Adipocyte (in vitro differentiated cells): Measurements from ENCODE around the gene PPP1R9B.
A peak's percentile ranks its signal among the peaks of the same experiment; 100 is the strongest.

Source experiments
- DNase-seq: peaks from one replicate; pipeline ENCODE4 v3.0.0-alpha.2; 2015; ENCODE audit warnings: low read depth
- H3K27me3 ChIP-seq: replicated peaks from 2 replicates; pipeline ENCODE4 v1.7.0; 2013; ENCODE audit warnings: mild to moderate bottlenecking, low read length, moderate library complexity; ENCODE audit not compliant: control insufficient read depth, insufficient read depth
- H3K36me3 ChIP-seq: 2 replicates; pipeline ENCODE4 v1.7.0; 2013; ENCODE audit warnings: low read length, mild to moderate bottlenecking, moderate library complexity; ENCODE audit not compliant: control insufficient read depth, insufficient read depth, severe bottlenecking
- H3K4me1 ChIP-seq: 2 replicates; pipeline ENCODE4 v1.7.0; 2013; ENCODE audit warnings: mild to moderate bottlenecking, low read length, moderate library complexity; ENCODE audit not compliant: control insufficient read depth, insufficient read depth
- H3K4me3 ChIP-seq: 2 replicates; pipeline ENCODE4 v1.7.0; 2013; ENCODE audit warnings: mild to moderate bottlenecking, low read length, moderate library complexity
- H3K9ac ChIP-seq: 2 replicates; pipeline ENCODE4 v1.7.0; 2013; ENCODE audit warnings: mild to moderate bottlenecking, low read length, moderate library complexity
- H3K9me3 ChIP-seq: 2 replicates; pipeline ENCODE4 v1.7.0; 2013; ENCODE audit warnings: mild to moderate bottlenecking, low read length, moderate library complexity; ENCODE audit not compliant: control insufficient read depth

PPP1R9B gene

DNA sequence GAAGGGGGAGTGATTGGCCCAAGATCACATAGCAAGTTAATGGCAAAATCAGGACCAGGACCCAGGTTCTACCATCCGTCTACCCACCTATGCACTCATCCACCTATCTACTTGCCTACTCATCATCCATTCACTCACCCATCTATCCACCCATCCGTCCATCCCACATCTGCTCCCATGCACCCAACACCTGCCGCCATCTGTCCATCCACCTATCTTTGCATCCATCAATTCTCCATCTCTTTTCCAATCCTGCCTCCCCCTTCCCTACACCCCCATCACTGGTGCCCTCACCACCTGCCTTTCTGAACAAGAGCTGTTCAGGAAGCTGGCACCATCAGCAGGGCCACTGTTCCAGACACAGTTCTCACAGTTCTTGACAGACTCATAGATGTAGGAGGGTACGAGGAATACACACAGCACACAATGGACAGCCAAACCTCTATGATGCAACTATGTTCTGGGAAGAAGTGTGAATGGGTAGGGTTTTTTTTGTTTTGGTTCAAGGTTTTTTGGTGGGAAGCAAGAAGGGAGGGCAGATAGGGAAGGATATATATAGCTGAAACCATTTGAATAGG, 25.0 kb downstream of the PPP1R9B start:
- Histone ChIP-seq H3K9me3 (no peaks in the 10 kb centered on the region), H3K36me3 (no peaks in the 10 kb centered on the region), H3K27me3 (peaks cover 4% of the 10 kb centered on the region), H3K4me3 (no peak overlapping the region), H3K9ac (no peak overlapping the region), H3K4me1 (peaks cover 7% of the 10 kb centered on the region)
- DNase-seq = no peak

- no peaks in the 10 kb centered on the region for H3K9me3 ChIP-seq
- H3K36me3 ChIP-seq = no peaks in the 10 kb centered on the region
- H3K4me1 ChIP-seq = peaks cover 5% of the 10 kb centered on the region
- no peak for DNase-seq
- H3K4me3 ChIP-seq = no peak overlapping the region
- peak overlapping the region; percentile 11 for H3K9ac ChIP-seq
- H3K27me3 ChIP-seq = peaks cover 7% of the 10 kb centered on the region
These were observed 26.7 kb downstream of the PPP1R9B start for GRCh38 chr17:50123649-50124349.

DNA sequence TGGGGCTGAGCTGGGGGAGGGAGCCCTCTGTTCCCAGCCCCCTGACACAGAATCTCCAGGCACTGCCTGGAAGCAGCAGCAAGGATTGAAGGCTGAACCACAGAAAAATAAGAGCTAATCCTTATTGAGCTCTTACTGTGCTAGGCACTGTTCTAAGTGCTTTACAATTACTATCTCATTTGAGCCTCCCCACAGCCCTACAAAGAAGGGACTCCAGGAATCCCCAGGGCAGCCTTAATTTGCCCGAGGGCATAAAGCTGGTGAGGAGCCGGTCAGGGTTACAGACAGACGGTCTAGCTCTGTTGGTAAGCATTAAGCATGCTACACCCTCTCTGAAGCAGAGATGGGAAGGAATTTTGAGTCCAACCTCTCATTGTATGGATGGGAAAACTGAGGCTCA, 27.5 kb downstream of the PPP1R9B start:
- Histone ChIP-seq H3K27me3 (peaks cover 6% of the 10 kb centered on the region), H3K4me3 (no peak overlapping the region), H3K36me3 (no peaks in the 10 kb centered on the region), H3K9me3 (no peaks in the 10 kb centered on the region), H3K9ac (no peak overlapping the region), H3K4me1 (peaks cover 3% of the 10 kb centered on the region)
- no peak for DNase-seq

DNA sequence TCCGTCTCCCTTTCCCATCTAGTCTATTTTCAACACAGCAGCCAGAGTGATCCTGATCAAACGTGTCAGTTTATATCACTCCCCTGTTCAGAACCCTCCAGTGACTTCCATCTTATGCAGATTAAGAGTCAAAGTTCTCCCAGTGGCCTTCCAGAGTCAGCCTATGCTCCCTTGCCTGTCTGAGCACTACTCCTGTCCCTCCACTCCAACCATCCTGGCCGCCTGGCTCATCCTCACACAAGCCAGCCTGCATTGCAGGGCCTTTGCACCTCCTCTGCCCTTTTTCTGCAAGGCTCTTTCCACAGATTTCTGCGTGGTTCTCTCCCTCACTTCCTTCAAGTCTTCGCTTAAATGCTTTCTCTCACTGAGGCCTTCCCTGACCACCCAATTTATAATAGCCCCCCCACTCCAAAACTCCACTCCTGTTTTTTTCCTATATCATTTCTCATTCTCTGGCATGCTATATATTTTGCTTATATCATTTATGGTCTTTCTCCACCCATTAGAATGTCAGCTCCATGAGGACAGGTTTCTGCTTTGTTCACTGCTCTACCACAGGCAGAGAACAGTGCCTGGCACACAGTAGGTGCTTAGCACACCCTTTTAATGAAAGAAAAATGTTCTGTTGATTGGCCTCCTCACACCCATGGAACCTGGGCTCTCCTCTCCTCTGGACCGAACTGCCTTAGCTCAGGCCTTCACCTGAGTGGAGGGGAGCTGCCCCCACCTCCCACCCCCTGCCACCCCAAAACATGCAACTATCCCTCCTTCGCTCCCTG, 29.8 kb downstream of the PPP1R9B start:
- peaks cover 9% of the 10 kb centered on the region for H3K4me1 ChIP-seq
- DNase-seq = no peak
- no peak overlapping the region for H3K9ac ChIP-seq
- peaks cover 6% of the 10 kb centered on the region for H3K27me3 ChIP-seq
- no peaks in the 10 kb centered on the region for H3K9me3 ChIP-seq
- H3K4me3 ChIP-seq = no peak overlapping the region
- H3K36me3 ChIP-seq = no peaks in the 10 kb centered on the region

DNA sequence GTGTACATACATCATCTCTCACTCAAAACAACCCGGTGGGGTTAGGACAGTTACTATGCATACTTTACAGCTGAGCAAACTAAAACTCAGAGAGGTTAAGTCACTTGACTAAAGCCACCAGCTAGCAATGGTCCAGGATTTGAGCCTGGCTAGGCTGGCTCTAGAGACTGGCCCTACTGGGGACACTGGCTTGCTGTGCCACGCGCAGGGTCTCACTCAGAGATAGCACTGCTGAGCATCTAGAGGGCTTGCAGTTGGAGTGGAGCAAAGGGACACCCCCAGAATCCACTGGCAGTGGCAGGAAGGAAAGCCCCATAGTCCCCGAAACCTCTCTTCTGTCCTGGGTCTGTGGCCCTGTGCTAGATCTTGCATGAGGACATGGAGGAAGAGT, 31.7 kb downstream of the PPP1R9B start:
- Histone ChIP-seq H3K4me1 (peaks cover 9% of the 10 kb centered on the region), H3K4me3 (no peak overlapping the region), H3K27me3 (peaks cover 6% of the 10 kb centered on the region), H3K9me3 (no peaks in the 10 kb centered on the region), H3K36me3 (no peaks in the 10 kb centered on the region), H3K9ac (no peak overlapping the region)
- DNase-seq = no peak

DNA sequence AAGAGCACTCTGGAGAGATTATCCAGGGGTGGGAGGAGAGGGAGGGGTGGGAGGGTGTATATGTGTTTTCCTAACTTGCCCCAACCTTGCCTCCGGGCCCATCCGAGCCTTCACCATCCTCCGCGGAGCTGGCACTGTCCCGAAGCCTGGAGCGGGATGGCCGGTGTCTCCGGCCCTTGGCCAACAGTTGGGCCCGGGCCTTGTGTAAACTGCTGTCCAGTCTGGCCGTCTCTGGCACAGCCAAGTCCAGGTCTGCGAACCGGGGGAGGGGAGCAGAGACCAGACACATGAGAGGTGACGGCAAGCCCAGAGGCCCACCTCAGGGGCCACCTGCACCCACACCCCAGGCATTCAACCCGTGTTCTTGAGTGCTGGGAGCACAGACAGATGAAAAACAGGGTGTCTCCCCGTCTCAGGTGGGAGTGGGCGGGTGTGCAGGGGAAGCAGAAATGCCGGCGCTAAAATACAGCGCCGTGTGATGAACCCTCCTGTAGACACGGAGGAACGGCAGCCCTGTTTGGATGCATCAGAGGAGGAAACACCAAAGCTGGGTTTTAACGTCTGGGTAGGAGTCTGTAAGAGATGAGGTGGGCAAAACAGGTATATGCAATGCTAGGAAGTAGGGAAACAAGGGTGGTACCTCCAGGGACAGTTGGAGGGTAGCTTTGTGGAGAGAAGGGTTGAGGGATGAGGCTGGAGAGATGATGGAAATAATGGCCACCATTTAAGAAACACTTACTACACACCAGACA, 32.2 kb downstream of the PPP1R9B start:
- Histone ChIP-seq H3K4me3 (no peak overlapping the region), H3K27me3 (peaks cover 6% of the 10 kb centered on the region), H3K36me3 (no peaks in the 10 kb centered on the region), H3K4me1 (peaks cover 9% of the 10 kb centered on the region), H3K9ac (no peak overlapping the region), H3K9me3 (no peaks in the 10 kb centered on the region)
- DNase-seq = no peak

DNA sequence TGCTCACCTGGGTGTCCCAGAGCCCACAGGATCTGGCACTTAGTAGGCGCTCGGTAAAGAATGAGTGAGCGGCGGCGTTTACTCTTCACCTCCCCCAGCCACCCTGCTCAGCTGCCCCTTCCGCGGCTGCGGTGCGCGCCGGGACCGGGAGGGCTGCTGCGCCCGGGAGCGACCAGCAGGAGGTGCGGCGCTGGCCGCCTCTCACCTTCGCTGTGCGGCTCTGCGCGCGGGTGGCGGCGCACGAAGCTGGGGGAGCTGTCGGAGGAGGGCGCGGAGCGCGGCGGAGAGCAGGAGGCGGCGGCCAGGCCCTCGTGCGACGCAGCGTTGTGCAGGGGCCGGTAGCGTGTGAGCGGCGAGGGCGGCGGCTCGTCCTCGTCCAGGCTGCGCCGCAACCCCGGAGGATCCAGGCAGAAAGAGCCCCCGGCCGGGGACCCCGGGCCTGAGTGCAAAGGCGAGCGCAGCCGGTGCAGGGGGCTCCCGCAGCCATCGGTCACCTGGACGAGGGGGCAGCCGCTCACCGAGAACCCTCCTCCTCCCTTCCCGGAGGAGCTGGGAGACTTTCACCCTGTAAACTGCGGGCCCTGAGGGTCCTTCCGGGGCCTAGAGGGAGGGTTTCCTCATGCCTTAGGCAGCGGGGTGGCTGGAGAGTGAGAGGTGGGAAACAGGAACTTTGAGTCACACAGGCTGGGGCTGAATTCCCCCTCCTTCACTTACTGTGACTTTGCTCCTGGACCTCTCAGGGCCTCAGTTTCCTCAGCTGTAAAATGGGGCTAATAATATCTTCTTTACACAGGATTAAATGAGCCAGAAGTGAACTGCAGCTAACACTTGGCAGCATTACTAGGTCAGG, 33.0 kb downstream of the PPP1R9B start:
- Histone ChIP-seq H3K36me3 (no peaks in the 10 kb centered on the region), H3K4me1 (peaks cover 14% of the 10 kb centered on the region), H3K9ac (peak overlapping the region; percentile 19), H3K4me3 (peak overlapping the region; percentile 58), H3K27me3 (peaks cover 6% of the 10 kb centered on the region), H3K9me3 (no peaks in the 10 kb centered on the region)
- peak; percentile 69 for DNase-seq

DNA sequence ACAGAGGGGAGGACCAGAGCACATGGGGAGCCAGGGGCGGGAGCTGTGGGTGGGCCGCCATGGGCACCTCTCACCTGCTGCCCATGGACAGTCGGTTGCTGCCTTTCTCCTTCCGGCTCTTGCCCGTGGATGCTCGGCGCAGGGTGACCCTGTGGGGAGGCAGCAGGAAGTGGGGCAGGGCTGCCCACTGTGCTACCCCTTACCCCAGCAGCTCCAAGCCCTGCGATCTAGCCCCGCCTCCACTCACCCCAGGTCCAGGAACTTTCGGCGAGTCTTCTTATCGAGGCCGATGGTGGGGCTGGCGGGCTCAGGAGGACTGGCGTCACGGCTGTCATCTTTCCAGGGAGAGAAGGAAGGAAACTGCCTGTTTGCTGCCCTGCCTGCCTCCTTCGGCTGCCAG, 34.7 kb downstream of the PPP1R9B start:
- Histone ChIP-seq H3K36me3 (no peaks in the 10 kb centered on the region), H3K27me3 (peaks cover 6% of the 10 kb centered on the region), H3K4me3 (no peak overlapping the region), H3K4me1 (peaks cover 27% of the 10 kb centered on the region), H3K9ac (no peak overlapping the region), H3K9me3 (no peaks in the 10 kb centered on the region)
- no peak for DNase-seq

DNA sequence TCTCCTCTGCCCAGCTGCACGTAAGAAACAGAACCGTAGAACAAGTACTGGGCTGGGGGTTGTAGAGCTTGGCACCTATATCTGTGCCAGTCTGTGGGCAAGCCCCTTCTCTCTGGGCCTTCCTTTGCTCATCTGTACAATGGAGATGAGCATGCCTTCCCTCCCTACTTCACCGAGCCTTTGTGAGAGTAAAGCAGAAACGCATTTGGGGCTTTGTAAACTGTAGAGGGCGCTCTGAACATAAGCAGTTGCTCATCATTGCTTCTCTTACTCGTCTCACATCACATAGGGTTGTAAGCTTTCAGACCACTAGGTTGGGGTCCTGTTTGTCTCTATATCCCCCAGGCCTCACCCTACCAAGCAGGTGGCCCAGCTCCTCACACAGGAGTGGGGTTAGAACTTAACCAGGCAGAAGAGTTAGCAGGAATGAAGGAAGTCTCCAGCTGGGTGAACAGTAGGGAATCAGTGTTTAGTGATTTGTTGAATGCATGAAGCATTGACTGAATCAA, 35.6 kb downstream of the PPP1R9B start:
- Histone ChIP-seq H3K4me1 (peaks cover 27% of the 10 kb centered on the region), H3K27me3 (peaks cover 4% of the 10 kb centered on the region), H3K36me3 (peaks cover 7% of the 10 kb centered on the region), H3K9ac (no peak overlapping the region), H3K9me3 (no peaks in the 10 kb centered on the region), H3K4me3 (no peak overlapping the region)
- DNase-seq = peak; percentile 75

DNA sequence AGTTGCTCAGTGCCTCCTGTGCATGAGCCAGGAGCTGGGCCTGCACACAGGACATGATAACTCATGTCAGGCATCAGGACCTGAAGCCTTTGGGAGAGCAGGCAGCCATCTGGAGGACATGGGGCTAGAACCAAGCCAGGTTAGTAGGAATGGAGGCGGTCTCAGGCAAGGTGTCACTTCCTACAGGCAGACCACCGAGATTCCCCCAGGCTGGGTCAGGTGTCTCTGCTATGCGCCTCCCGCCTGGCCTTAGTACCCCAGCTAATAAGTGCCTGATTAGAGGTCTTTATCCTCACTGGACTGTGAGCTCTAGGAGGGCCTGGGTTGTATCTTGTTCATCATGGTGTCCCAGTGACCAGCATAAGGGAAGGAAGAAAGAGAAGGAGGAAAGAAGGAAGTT, 36.1 kb downstream of the PPP1R9B start:
- H3K9ac ChIP-seq = no peak overlapping the region
- H3K4me3 ChIP-seq = no peak overlapping the region
- H3K4me1 ChIP-seq = peaks cover 27% of the 10 kb centered on the region
- no peak for DNase-seq
- H3K36me3 ChIP-seq = peaks cover 10% of the 10 kb centered on the region
- no peaks in the 10 kb centered on the region for H3K9me3 ChIP-seq
- no peaks in the 10 kb centered on the region for H3K27me3 ChIP-seq
